ENCODE measurements around the gene BLACAT1. TPM values are rescaled to one million over a fixed set of nuclear protein-coding genes. Genes with fewer than 3 reads are reported as not detected.

The BLACAT1 gene
- total and polyA plus RNA-seq, 2 of the 13 experiments (the other 11 are each of a cell fraction or from before 2014, with no cell fraction given), result 1.2 to 2.8 TPM

GRCh38 chr1:205488074-205488723 lies 32.4 kb upstream of the BLACAT1 start (continued):
- no peak for TF ChIP-seq E2F5 (CRISPR knock-in tag; conservative IDR thresholded peaks at IDR 0.05)
- peak; percentile 73 for TF ChIP-seq CEBPG (CRISPR knock-in tag; IDR thresholded peaks at IDR 0.05)
- TF ChIP-seq CBX1 (IDR thresholded peaks at IDR 0.05; ENCODE audit: low read depth), result no peak
- peak; percentile 10 for TF ChIP-seq TEAD3 (CRISPR knock-in tag; optimal IDR thresholded peaks at IDR 0.05; ENCODE audit: borderline replicate concordance)
- TF ChIP-seq PBX3 (CRISPR knock-in tag; IDR thresholded peaks at IDR 0.05; ENCODE audit: borderline replicate concordance), result no peak
- TF ChIP-seq TGIF2 (CRISPR knock-in tag; IDR thresholded peaks at IDR 0.05), result no peak
- no peak for TF ChIP-seq ZNF180 (CRISPR knock-in tag; IDR thresholded peaks at IDR 0.05; ENCODE audit: borderline replicate concordance, low read depth)
- TF ChIP-seq ZBTB1 (CRISPR knock-in tag; IDR thresholded peaks at IDR 0.05; ENCODE audit: borderline replicate concordance), result no peak
- no peak for TF ChIP-seq RAD51 (IDR thresholded peaks at IDR 0.05; ENCODE audit: borderline replicate concordance)
- 0 out of 4 replicates have a peak, but pooled peaks of 1 of the 2 experiments have one; percentile 26 for TF ChIP-seq HMGXB4 (CRISPR knock-in tag; IDR thresholded peaks at IDR 0.05; ENCODE audit: borderline replicate concordance in 1 of 2, low read depth in 1 of 2)
- no peak for TF ChIP-seq HOXA9 (CRISPR knock-in tag; IDR thresholded peaks at IDR 0.05; ENCODE audit: borderline replicate concordance)
- no peak for TF ChIP-seq NCOA1 (CRISPR knock-in tag; IDR thresholded peaks at IDR 0.05)
- no peak for TF ChIP-seq MED1 (CRISPR knock-in tag; IDR thresholded peaks at IDR 0.05)
- no peak for TF ChIP-seq ATF1 (CRISPR knock-in tag; IDR thresholded peaks at IDR 0.05)
- TF ChIP-seq ATF7 (IDR thresholded peaks at IDR 0.05), result no peak
- TF ChIP-seq ATF7 (CRISPR knock-in tag; IDR thresholded peaks at IDR 0.05), result no peak
- TF ChIP-seq ZC3H13 (CRISPR knock-in tag; IDR thresholded peaks at IDR 0.05), result no peak
- TF ChIP-seq PATZ1 (CRISPR knock-in tag; IDR thresholded peaks at IDR 0.05), result peak; percentile 47
- TF ChIP-seq IKZF5 (CRISPR knock-in tag; IDR thresholded peaks at IDR 0.05), result no peak
- peak; percentile 97 for TF ChIP-seq SMC3 (IDR thresholded peaks at IDR 0.05; ENCODE audit: low read length)
- no peak for TF ChIP-seq ZFP36L1 (CRISPR knock-in tag; IDR thresholded peaks at IDR 0.05)
- no peak for TF ChIP-seq SPEN (CRISPR knock-in tag; IDR thresholded peaks at IDR 0.05; ENCODE audit: low read depth)
- no peak for TF ChIP-seq ZBTB25 (CRISPR knock-in tag; IDR thresholded peaks at IDR 0.05)
- TF ChIP-seq ZNF780A (CRISPR knock-in tag; IDR thresholded peaks at IDR 0.05), result no peak

Data from HepG2 (cell line).